OCI-LY1 (cell line): Measurements from ENCODE around the gene DMKN.

Source experiments
- CTCF ChIP-seq: fragments of 200-600 bp; sonication (generic), shearing (Covaris generic); IDR thresholded peaks from 2 replicates; pipeline ENCODE4 v1.5.1; 2017; ENCODE audit warnings: mild to moderate bottlenecking, antibody characterized with exemption, low read length, moderate library complexity, mixed read lengths
- EZH2 ChIP-seq: fragments of 200-600 bp; sonication (generic), shearing (Covaris generic); IDR thresholded peaks from 2 replicates; pipeline ENCODE4 v1.8.0; 2017; ENCODE audit warnings: borderline replicate concordance, mixed run types, mild to moderate bottlenecking, antibody characterized with exemption, low read length, moderate library complexity, mixed read lengths

- no peak for TF ChIP-seq CTCF
- TF ChIP-seq EZH2 = no peak
These were observed 11.8 kb downstream of the DMKN start for GRCh38 chr19:35501684-35502083.
